K562 (cell line): Measurements from ENCODE around the gene EML5. TPM values are rescaled to one million over a fixed set of nuclear protein-coding genes. Genes with fewer than 3 reads are reported as not detected.

Experiments used
- ATAC-seq: fragments of 200-7000 bp; cut with Tn5 transposase; 3 replicates; pipeline ENCODE4 v1.9.1; 2020; ENCODE audit warnings: moderate library complexity
- BruUV-seq: library from RNA; stranded (reverse); fragments of 400-500 nt; replicated peaks from 2 replicates; lab custom pipeline; 2021; lab: Mats Ljungman, UMichigan
- CTCF ChIA-PET: fragments of 300-600 bp; formaldehyde crosslinking; extraction: SDS; loops from one replicate; lab custom pipeline; 2021; ENCODE audit warnings: low intra/inter-chr PET ratio; lab: Yijun Ruan, JAX
- POLR2A ChIA-PET: fragments of 300-600, 350-650 bp; sonication (Branson Sonifier 250); formaldehyde crosslinking; extraction: SDS; loops from one replicate; lab custom pipeline; 2021; ENCODE audit warnings: antibody characterized with exemption, inconsistent platforms; lab: Yijun Ruan, JAX
- DNase-seq, 4 experiments: peaks; one replicate each; pipeline versions ENCODE4 v3.0.0 to v3.0.0-alpha.2; 2011 to 2018; ENCODE audit warnings: low spot score in 3 of 4, mixed read lengths in 3 of 4; ENCODE audit errors: extremely low read depth in 1 of 4
- FAIRE-seq: peaks from 2 replicates; lab custom pipeline; 2011; peaks lifted over from hg19 to GRCh38; lab: Jason Lieb, UNC
- H2AFZ ChIP-seq: 2 replicates; pipeline ENCODE4 v1.6.0; 2011; ENCODE audit warnings: low read depth, low read length, control low read depth, inconsistent platforms
- H3K27ac ChIP-seq: fragments of 200-600 bp; 3 replicates; pipeline ENCODE4 v1.8.0; 2011; ENCODE audit warnings: low read depth, mild to moderate bottlenecking, control low read depth, inconsistent platforms, low read length, moderate library complexity, mixed read lengths; ENCODE audit errors: extremely low read depth
- H3K27me3 ChIP-seq, 2 experiments: fragments of 300-600 bp in 1 of 2; 2 replicates in 1 of 2; 3 replicates in 1 of 2; pipeline versions ENCODE4 v1.6.0 to v1.8.0; 2011; ENCODE audit warnings: inconsistent platforms in 2 of 2, low read length in 2 of 2, mild to moderate bottlenecking in 1 of 2, mixed read lengths in 1 of 2, moderate library complexity in 1 of 2; ENCODE audit not compliant: control insufficient read depth in 2 of 2, insufficient read depth in 2 of 2
- H3K36me3 ChIP-seq: fragments of 300-600 bp; 3 replicates; pipeline ENCODE4 v1.8.0; 2011; ENCODE audit warnings: mild to moderate bottlenecking, low read length, inconsistent platforms; ENCODE audit not compliant: control insufficient read depth, insufficient read depth
- H3K4me1 ChIP-seq, 2 experiments: fragments of 200-600 bp in 1 of 2; replicated peaks in 1 of 2; 2 replicates in 1 of 2; 3 replicates in 1 of 2; pipeline versions ENCODE4 v1.5.1 to v1.8.0; 2011; ENCODE audit warnings: inconsistent platforms in 2 of 2, low read length in 2 of 2, mild to moderate bottlenecking in 1 of 2, mixed read lengths in 1 of 2, moderate library complexity in 1 of 2; ENCODE audit not compliant: control insufficient read depth in 2 of 2, insufficient read depth in 2 of 2
- H3K4me2 ChIP-seq: 2 replicates; pipeline ENCODE4 v1.6.1; 2011; ENCODE audit warnings: low read length, control low read depth, inconsistent platforms, mixed read lengths; ENCODE audit not compliant: insufficient read depth
- H3K4me3 ChIP-seq: fragments of 200-600 bp; sonication (generic), shearing (Covaris generic); 2 replicates; pipeline ENCODE4 v1.5.1; 2016; ENCODE audit warnings: control low read depth, inconsistent platforms
- H3K79me2 ChIP-seq: fragments of 200-600 bp; 3 replicates; pipeline ENCODE4 v1.8.0; 2011; ENCODE audit warnings: low read length, inconsistent platforms; ENCODE audit not compliant: control insufficient read depth, insufficient read depth
- H3K9ac ChIP-seq, 2 experiments: 2 replicates each; pipeline versions ENCODE4 v1.6.0 to v1.6.1; 2011; ENCODE audit warnings: low read depth in 2 of 2, low read length in 2 of 2, control low read depth in 1 of 2, inconsistent platforms in 1 of 2, mild to moderate bottlenecking in 1 of 2, mixed read lengths in 1 of 2; ENCODE audit not compliant: insufficient read depth in 1 of 2
- H3K9me1 ChIP-seq: one replicate; pipeline ENCODE4 v1.6.0; 2011; ENCODE audit warnings: inconsistent platforms, mild to moderate bottlenecking, low read length, moderate library complexity; ENCODE audit not compliant: control insufficient read depth, insufficient read depth
- H3K9me3 ChIP-seq: replicated peaks from 2 replicates; pipeline ENCODE4 v1.5.1; 2011; ENCODE audit warnings: low read depth, low read length, inconsistent platforms; ENCODE audit not compliant: control insufficient read depth, insufficient read depth
- H4K20me1 ChIP-seq: replicated peaks from 2 replicates; pipeline ENCODE4 v1.6.1; 2011; ENCODE audit warnings: low read length, inconsistent platforms, mixed read lengths; ENCODE audit not compliant: control insufficient read depth, insufficient read depth
- BDP1 ChIP-seq: IDR thresholded peaks from 3 replicates; pipeline ENCODE4 v1.6.1; 2011; ENCODE audit not compliant: insufficient read length, insufficient read depth
- CEBPG ChIP-seq, 3 experiments: fragments of 200-800 bp in 1 of 3; sonication (Bioruptor generic) in 1 of 3; sonication (generic) in 1 of 3; formaldehyde crosslinking in 1 of 3; IDR thresholded peaks in 2 of 3; conservative IDR thresholded peaks in 1 of 3; 2 replicates each; pipeline versions ENCODE4 v1.6.1 to v1.8.0; 2016 to 2022; ENCODE audit warnings: missing compliant biosample characterization in 2 of 3, missing genetic modification characterization in 2 of 3, mild to moderate bottlenecking in 1 of 3, missing genetic modification reagents in 1 of 3
- ESRRB ChIP-seq: fragments of 250-450 bp; sonication (Bioruptor Pico); IDR thresholded peaks from 2 replicates; pipeline ENCODE4 v1.5.0; 2020; ENCODE audit warnings: mild to moderate bottlenecking, moderate library complexity, borderline replicate concordance
- FOXA3 ChIP-seq, 2 experiments: fragments of 450-650 bp in 1 of 2; sonication (generic) in 1 of 2; formaldehyde crosslinking; IDR thresholded peaks in 1 of 2; conservative IDR thresholded peaks in 1 of 2; 2 replicates each; pipeline versions ENCODE4 v1.4.0 to v1.8.0; 2020 to 2022; ENCODE audit warnings: mild to moderate bottlenecking in 2 of 2, missing genetic modification reagents in 1 of 2
- HDAC1 ChIP-seq, 2 experiments: fragments of 450-650 bp; IDR thresholded peaks; 2 replicates each; pipeline ENCODE4 v1.6.1; 2016 to 2017; ENCODE audit warnings: inconsistent platforms in 1 of 2, mild to moderate bottlenecking in 1 of 2, moderate library complexity in 1 of 2
- HNRNPUL1 ChIP-seq: fragments of 200-400 bp; formaldehyde crosslinking; IDR thresholded peaks from 2 replicates; pipeline ENCODE4 v1.6.1; 2017; ENCODE audit warnings: low read length
- KLF10 ChIP-seq: fragments of 250-450 bp; sonication (Bioruptor Pico); IDR thresholded peaks from 2 replicates; pipeline ENCODE4 v1.6.1; 2021; ENCODE audit warnings: matching md5 sums
- POLR2AphosphoS2 ChIP-seq: IDR thresholded peaks from 2 replicates; pipeline ENCODE4 v1.6.1; 2012; ENCODE audit warnings: low read length, improper control_type of control experiment
- POLR2H ChIP-seq: IDR thresholded peaks from 2 replicates; pipeline ENCODE4 v1.6.1; 2016; ENCODE audit warnings: missing genetic modification characterization, low read depth, mild to moderate bottlenecking, control low read depth, missing compliant biosample characterization, moderate library complexity
- RNF219 ChIP-seq: fragments of 250-450 bp; sonication (Bioruptor Pico); IDR thresholded peaks from 2 replicates; pipeline ENCODE4 v1.5.0; 2022; ENCODE audit warnings: mild to moderate bottlenecking
- SIN3A ChIP-seq, 2 experiments: fragments of 150-350 bp in 1 of 2; IDR thresholded peaks; 2 replicates each; pipeline ENCODE4 v1.6.1; 2011 to 2016; ENCODE audit warnings: borderline replicate concordance in 2 of 2, low read depth in 2 of 2, low read length in 2 of 2, mild to moderate bottlenecking in 2 of 2, moderate library complexity in 2 of 2; ENCODE audit not compliant: control insufficient read depth in 1 of 2
- ZBED1 ChIP-seq: IDR thresholded peaks from 2 replicates; pipeline ENCODE4 v1.6.1; 2014
- ZMIZ1 ChIP-seq, 2 experiments: fragments of 150-350 bp in 1 of 2; IDR thresholded peaks; 2 replicates each; pipeline ENCODE4 v1.6.1; 2012 to 2016; ENCODE audit warnings: low read depth in 2 of 2, low read length in 2 of 2, mild to moderate bottlenecking in 1 of 2, moderate library complexity in 1 of 2
- ZNF143 ChIP-seq: sonication (generic); formaldehyde crosslinking; IDR thresholded peaks from 2 replicates; pipeline ENCODE4 v1.9.0; 2022; ENCODE audit warnings: mild to moderate bottlenecking, missing genetic modification reagents
- WGBS: fragments of 100-300 bp; shearing (Covaris generic); methylation state at CpG from one replicate; pipeline ENCODE4 v1.1.6; 2016; ENCODE audit warnings: low coverage, mixed read lengths; ENCODE audit not compliant: insufficient coverage; ENCODE audit errors: missing lambda C conversion rate; 5-methylcytosine and 5-hydroxymethylcytosine counted together
- in situ Hi-C: fragments of 300-500 bp; cut with MboI; formaldehyde crosslinking; loops from 4 replicates; pipeline ENCODE4 v1.15.0; 2018; ENCODE audit warnings: inconsistent platforms, mixed read lengths
- intact Hi-C: fragments of 100-400 bp; cut with micrococcal nuclease; formaldehyde crosslinking; loops from 2 replicates; pipeline ENCODE4 v1.14.2; 2022
- polyA plus RNA-seq, 8 experiments: library from polyadenylated mRNA; depleted of rRNA in 4 of 8; stranded (reverse) in 5 of 8; unstranded in 3 of 8; fragments of >200 nt; fragmentation: Nextera tagmentation in 2 of 8; fragmentation: Illumina TruSeq in 1 of 8; extraction: Ambion mirVana in 2 of 8; extraction: Trizol in 1 of 8; gene quantifications; 2 replicates each; pipeline versions ENCODE4 v1.2.1 to v1.2.3, GENCODE V29; 2011 to 2014; ENCODE audit warnings: inconsistent platforms in 1 of 8, missing spikeins in 1 of 8
- total RNA-seq, 7 experiments: library from RNA; depleted of rRNA in 6 of 7; stranded (reverse); fragments of >200 nt in 6 of 7; fragmentation: Illumina TruSeq in 2 of 7; extraction: Trizol in 2 of 7; gene quantifications; 2 replicates each; pipeline versions ENCODE4 v1.2.1 to v1.2.3, GENCODE V29; 2011 to 2021; ENCODE audit warnings: low replicate concordance in 1 of 7
- TF ChIP-seq, protein P1 (sequence below): IDR thresholded peaks from 2 replicates; pipeline ENCODE4 v1.6.1; 2012; ENCODE audit warnings: low read depth, low read length, improper control_type of control experiment, borderline replicate concordance

The EML5 gene
- total and polyA plus RNA-seq, 9 of the 15 experiments (the other 6 are each of a cell fraction or from before 2014, with no cell fraction given): 0.06 to 0.34 (median 0.22) TPM

DNA sequence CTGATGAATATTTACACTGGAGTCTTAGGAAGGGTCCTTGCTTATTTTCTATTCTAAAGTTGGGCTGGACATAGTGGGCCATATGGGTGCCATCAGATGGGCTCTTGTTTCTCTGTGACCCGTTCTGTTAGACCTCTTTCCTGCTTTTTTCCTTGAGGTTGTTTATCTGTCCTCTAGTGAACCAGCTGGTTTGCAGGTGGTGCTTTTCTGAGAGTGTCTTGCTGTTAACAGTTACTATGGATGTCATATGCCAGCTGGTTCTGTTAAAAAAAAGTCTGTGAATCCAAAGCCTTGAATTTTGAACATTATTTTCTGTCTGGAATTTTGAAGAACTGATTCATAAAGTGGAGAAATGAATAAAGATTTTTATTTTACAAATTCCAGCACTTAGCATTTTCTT is 200.7 kb downstream of the EML5 start:
- Histone ChIP-seq H3K36me3 (peaks cover 59% of the 10 kb centered on the region), H3K4me2 (no peak overlapping the region), H4K20me1 (no peaks in the 10 kb centered on the region), H3K9me1 (no peaks in the 10 kb centered on the region), H3K9me3 (no peaks in the 10 kb centered on the region), H3K27ac (no peak overlapping the region), H3K4me3 (no peak overlapping the region), H3K27me3 (no peaks in the 10 kb centered on the region)
- no TSS peak for BruUV-seq
- intact Hi-C loops: no loop called here
- CTCF ChIA-PET: no interaction called here
- in situ Hi-C loops: no loop called here
- FAIRE-seq (no peak), DNase-seq (no peak)
- TF ChIP-seq RNF219 (no peak), BDP1 (no peak), KLF10 (CRISPR knock-in tag) (no peak), ZNF143 (CRISPR knock-in tag) (no peak), POLR2AphosphoS2 (no peak), SIN3A (IDR thresholded peaks at IDR 0.05; ENCODE audit: borderline replicate concordance in 2 of 2, control insufficient read depth in 1 of 2, low read depth in 2 of 2, low read length in 2 of 2) (no peak), ZMIZ1 (IDR thresholded peaks at IDR 0.05; ENCODE audit: low read depth in 2 of 2, low read length in 2 of 2) (no peak), ESRRB (CRISPR knock-in tag) (no peak), HNRNPUL1 (no peak), POLR2H (no peak), ZBED1 (no peak), FOXA3 (CRISPR knock-in tag; conservative IDR thresholded peaks at IDR 0.05 in 1 of 2, IDR thresholded peaks at IDR 0.05 in 1 of 2) (no peak), CEBPG (CRISPR knock-in tag; IDR thresholded peaks at IDR 0.05) (no peak), CEBPG (tag; conservative IDR thresholded peaks at IDR 0.05 in 1 of 2, IDR thresholded peaks at IDR 0.05 in 1 of 2) (no peak), HDAC1 (IDR thresholded peaks at IDR 0.05) (no peak)
- TF ChIP-seq, protein P1, sequence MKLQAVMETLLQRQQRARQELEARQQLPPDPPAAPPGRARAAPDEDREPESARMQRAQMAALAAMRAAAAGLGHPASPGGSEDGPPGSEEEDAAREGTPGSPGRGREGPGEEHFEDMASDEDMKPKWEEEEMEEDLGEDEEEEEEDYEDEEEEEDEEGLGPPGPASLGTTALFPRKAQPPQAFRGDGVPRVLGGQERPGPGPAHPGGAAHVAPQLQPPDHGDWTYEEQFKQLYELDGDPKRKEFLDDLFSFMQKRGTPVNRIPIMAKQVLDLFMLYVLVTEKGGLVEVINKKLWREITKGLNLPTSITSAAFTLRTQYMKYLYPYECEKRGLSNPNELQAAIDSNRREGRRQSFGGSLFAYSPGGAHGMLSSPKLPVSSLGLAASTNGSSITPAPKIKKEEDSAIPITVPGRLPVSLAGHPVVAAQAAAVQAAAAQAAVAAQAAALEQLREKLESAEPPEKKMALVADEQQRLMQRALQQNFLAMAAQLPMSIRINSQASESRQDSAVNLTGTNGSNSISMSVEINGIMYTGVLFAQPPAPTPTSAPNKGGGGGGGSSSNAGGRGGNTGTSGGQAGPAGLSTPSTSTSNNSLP: no peak
- TF ChIP-seq, all 486 proteins: peak for 0
- 67% methylated on average over 1 of the region's 1 CpG for WGBS
- Histone ChIP-seq H3K9ac (no peak overlapping the region), H2AFZ (no peak overlapping the region), H3K4me1 (no peaks in the 10 kb centered on the region), H3K79me2 (no peaks in the 10 kb centered on the region)
- POLR2A ChIA-PET: no interaction called here
- no peak for ATAC-seq
